ENCODE results near the gene ZSWIM5.

DNA sequence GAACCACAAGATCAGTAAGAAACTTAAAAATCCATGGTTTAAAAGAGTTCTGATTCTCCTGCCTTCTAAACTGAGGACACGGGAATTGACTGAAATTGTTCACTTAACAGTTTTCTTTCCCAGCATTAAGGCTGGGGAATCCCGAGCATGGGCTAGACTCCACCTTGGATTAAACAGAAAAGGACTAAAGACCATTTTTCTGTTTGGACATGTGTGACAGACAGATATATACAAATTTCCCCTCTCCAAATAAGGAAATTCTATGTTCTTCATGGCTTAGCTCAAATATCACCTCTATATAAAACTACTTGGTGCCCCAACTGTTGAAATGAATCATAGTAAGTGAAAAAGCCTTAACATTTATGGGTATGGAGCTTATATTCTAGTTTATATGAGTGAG, 109.3 kb downstream of the ZSWIM5 start:
- TF ChIP-seq CTCF (conservative IDR thresholded peaks at IDR 0.05; ENCODE audit: low read depth, low read length) = no peak
- no peak for TF ChIP-seq EZH2phosphoT487 (IDR thresholded peaks at IDR 0.05; ENCODE audit: borderline replicate concordance, low read length)
- TF ChIP-seq EZH2 (IDR thresholded peaks at IDR 0.05; ENCODE audit: low read length, unreplicated experiment) = no peak

Measured in PC-3 (cell line).